ENCODE data around the gene CCDC183. TPM values are rescaled to one million over a fixed set of nuclear protein-coding genes. Genes with fewer than 3 reads are reported as not detected.
"Not testable (repeated sequence)": the region's sequence is repeated elsewhere in the genome, so short reads cannot be mapped to it uniquely, and the experiment has no call there.

The CCDC183 gene
- total RNA-seq, 1 donor, result under 0.01 TPM

DNA sequence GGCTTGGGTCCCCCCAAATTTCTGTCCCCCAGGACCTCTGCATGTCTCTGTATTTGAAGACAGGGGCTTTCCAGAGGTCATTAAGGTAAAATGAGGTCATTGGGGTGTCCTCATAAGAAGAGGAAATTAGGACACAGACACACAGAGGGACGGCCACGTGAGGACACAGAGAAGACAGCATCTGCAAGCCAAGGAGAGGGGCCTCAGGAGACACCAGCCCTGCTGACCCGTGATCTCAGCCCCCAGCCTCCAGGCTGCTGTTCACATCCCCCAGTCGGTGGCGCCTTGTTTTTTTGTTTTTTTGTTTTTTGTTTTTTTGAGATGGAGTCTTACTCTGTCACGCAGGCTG, 1.2 kb upstream of the CCDC183 start:
- Histone ChIP-seq H3K4me2 (ENCODE audit: insufficient read depth, low read length) (no peak overlapping the region), H2AFZ (ENCODE audit: low read length) (no peak overlapping the region), H3K27me3 (ENCODE audit: insufficient read depth, low read length) (peaks cover 37% of the 10 kb centered on the region), H4K20me1 (ENCODE audit: insufficient read depth, low read length) (peaks cover 18% of the 10 kb centered on the region), H3K4me1 (ENCODE audit: insufficient read depth, low read length) (peaks cover 15% of the 10 kb centered on the region), H3K4me3 (ENCODE audit: insufficient read depth, low read length) (no peak overlapping the region), H3K79me2 (ENCODE audit: insufficient read depth, low read length) (peaks cover 11% of the 10 kb centered on the region), H3K36me3 (ENCODE audit: insufficient read depth, low read length) (peaks cover 6% of the 10 kb centered on the region), H3K9me3 (ENCODE audit: low read depth, low read length) (no peaks in the 10 kb centered on the region), H3K27ac (ENCODE audit: low read depth, low read length) (no peak overlapping the region)
- no peak for DNase-seq (ENCODE audit: insufficient read length, low spot score, missing footprints)
- TF ChIP-seq, protein P1, sequence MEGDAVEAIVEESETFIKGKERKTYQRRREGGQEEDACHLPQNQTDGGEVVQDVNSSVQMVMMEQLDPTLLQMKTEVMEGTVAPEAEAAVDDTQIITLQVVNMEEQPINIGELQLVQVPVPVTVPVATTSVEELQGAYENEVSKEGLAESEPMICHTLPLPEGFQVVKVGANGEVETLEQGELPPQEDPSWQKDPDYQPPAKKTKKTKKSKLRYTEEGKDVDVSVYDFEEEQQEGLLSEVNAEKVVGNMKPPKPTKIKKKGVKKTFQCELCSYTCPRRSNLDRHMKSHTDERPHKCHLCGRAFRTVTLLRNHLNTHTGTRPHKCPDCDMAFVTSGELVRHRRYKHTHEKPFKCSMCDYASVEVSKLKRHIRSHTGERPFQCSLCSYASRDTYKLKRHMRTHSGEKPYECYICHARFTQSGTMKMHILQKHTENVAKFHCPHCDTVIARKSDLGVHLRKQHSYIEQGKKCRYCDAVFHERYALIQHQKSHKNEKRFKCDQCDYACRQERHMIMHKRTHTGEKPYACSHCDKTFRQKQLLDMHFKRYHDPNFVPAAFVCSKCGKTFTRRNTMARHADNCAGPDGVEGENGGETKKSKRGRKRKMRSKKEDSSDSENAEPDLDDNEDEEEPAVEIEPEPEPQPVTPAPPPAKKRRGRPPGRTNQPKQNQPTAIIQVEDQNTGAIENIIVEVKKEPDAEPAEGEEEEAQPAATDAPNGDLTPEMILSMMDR (IDR thresholded peaks at IDR 0.05; ENCODE audit: extremely low read depth, low read depth, low read length), result no peak

- not testable (repeated sequence) for H3K9me3 ChIP-seq (ENCODE audit: low read depth, low read length); H3K4me3 ChIP-seq (ENCODE audit: insufficient read depth, low read length); H3K4me2 ChIP-seq (ENCODE audit: insufficient read depth, low read length); H3K36me3 ChIP-seq (ENCODE audit: insufficient read depth, low read length); DNase-seq (ENCODE audit: insufficient read length, low spot score, missing footprints); H2AFZ ChIP-seq (ENCODE audit: low read length); H3K79me2 ChIP-seq (ENCODE audit: insufficient read depth, low read length); H3K27ac ChIP-seq (ENCODE audit: low read depth, low read length); H3K4me1 ChIP-seq (ENCODE audit: insufficient read depth, low read length)
- Histone ChIP-seq H3K27me3 (ENCODE audit: insufficient read depth, low read length) (peaks cover 55% of the 10 kb centered on the region), H4K20me1 (ENCODE audit: insufficient read depth, low read length) (peaks cover 18% of the 10 kb centered on the region)
These were observed 723 bp downstream of the CCDC183 start for GRCh38 chr9:136796775-136797347.

DNA sequence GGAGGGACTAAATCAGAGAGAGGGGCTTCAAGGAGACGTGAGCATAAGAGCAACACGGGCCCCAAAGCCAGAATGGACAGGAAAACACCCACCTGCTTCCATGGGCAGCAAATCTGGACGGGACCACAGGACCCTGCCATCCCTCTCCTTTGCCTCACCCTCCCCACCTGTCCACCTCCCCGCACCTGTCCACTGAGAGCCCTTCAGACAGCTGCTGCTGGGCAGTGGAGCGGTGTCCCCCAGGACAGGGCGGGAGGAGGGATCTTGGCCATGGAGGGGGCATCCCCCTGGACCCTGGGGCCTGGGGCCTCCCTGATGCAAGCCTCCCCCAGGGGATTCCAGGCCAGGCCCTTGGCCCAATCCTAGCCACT, 2.6 kb downstream of the CCDC183 start:
- Histone ChIP-seq H3K27me3 (ENCODE audit: insufficient read depth, low read length) (peaks cover 60% of the 10 kb centered on the region), H3K27ac (ENCODE audit: low read depth, low read length) (no peak overlapping the region)
- DNase-seq (ENCODE audit: insufficient read length, low spot score, missing footprints), result peak; percentile 62

GRCh38 chr9:136799079-136799853, 3.1 kb downstream of the CCDC183 start:
- Histone ChIP-seq H4K20me1 (ENCODE audit: insufficient read depth, low read length) (no peaks in the 10 kb centered on the region), H3K36me3 (ENCODE audit: insufficient read depth, low read length) (no peaks in the 10 kb centered on the region), H3K9me3 (ENCODE audit: low read depth, low read length) (no peaks in the 10 kb centered on the region), H2AFZ (ENCODE audit: low read length) (no peak overlapping the region), H3K79me2 (ENCODE audit: insufficient read depth, low read length) (no peaks in the 10 kb centered on the region), H3K27ac (ENCODE audit: low read depth, low read length) (no peak overlapping the region), H3K4me3 (ENCODE audit: insufficient read depth, low read length) (no peak overlapping the region), H3K4me1 (ENCODE audit: insufficient read depth, low read length) (peaks cover 2% of the 10 kb centered on the region), H3K4me2 (ENCODE audit: insufficient read depth, low read length) (no peak overlapping the region), H3K27me3 (ENCODE audit: insufficient read depth, low read length) (peaks cover 60% of the 10 kb centered on the region)
- peak; percentile 74 for DNase-seq (ENCODE audit: insufficient read length, low spot score, missing footprints)
- TF ChIP-seq, protein P1 (IDR thresholded peaks at IDR 0.05; ENCODE audit: extremely low read depth, low read depth, low read length), result no peak

More for the DNA sequence above, 2.6 kb downstream of the CCDC183 start:
- TF ChIP-seq, protein P1 (IDR thresholded peaks at IDR 0.05; ENCODE audit: extremely low read depth, low read depth, low read length), result no peak
- Histone ChIP-seq H3K9me3 (ENCODE audit: low read depth, low read length) (no peaks in the 10 kb centered on the region), H3K4me3 (ENCODE audit: insufficient read depth, low read length) (no peak overlapping the region), H3K4me2 (ENCODE audit: insufficient read depth, low read length) (no peak overlapping the region), H4K20me1 (ENCODE audit: insufficient read depth, low read length) (peaks cover 1% of the 10 kb centered on the region), H3K4me1 (ENCODE audit: insufficient read depth, low read length) (peaks cover 2% of the 10 kb centered on the region), H2AFZ (ENCODE audit: low read length) (no peak overlapping the region), H3K79me2 (ENCODE audit: insufficient read depth, low read length) (no peaks in the 10 kb centered on the region), H3K36me3 (ENCODE audit: insufficient read depth, low read length) (no peaks in the 10 kb centered on the region)

Data from osteoblast (primary cell).